Tibial nerve (tissue), 4 donors: ENCODE results near the gene RPS6KA2.

Source experiments
- CTCF ChIP-seq, 5 experiments: fragments of 200-600 bp in 3 of 5; fragments of 450-650 bp in 2 of 5; sonication (generic) in 3 of 5; IDR thresholded peaks; one replicate each; pipeline ENCODE4 v1.5.1; 2016 to 2019; ENCODE audit warnings: antibody characterized with exemption in 5 of 5, mild to moderate bottlenecking in 3 of 5, moderate library complexity in 2 of 5
- EP300 ChIP-seq, 2 donors: sonication (generic); formaldehyde crosslinking; IDR thresholded peaks; one replicate each; pipeline ENCODE4 v1.6.1; 2017; ENCODE audit warnings: antibody characterized with exemption in 2 of 2, mild to moderate bottlenecking in 1 of 2
- POLR2A ChIP-seq, 2 donors: fragments of 450-650 bp; IDR thresholded peaks; one replicate each; pipeline ENCODE4 v1.6.1; 2017; ENCODE audit warnings: antibody characterized with exemption in 2 of 2, mild to moderate bottlenecking in 2 of 2, moderate library complexity in 2 of 2

- no peak for TF ChIP-seq POLR2A (IDR thresholded peaks at IDR 0.05)
- TF ChIP-seq CTCF (IDR thresholded peaks at IDR 0.05): no peak
- peak; percentile 77 to 90 for TF ChIP-seq EP300 (IDR thresholded peaks at IDR 0.05)
Measured at GRCh38 chr6:166598441-166599138, 28.5 kb downstream of the RPS6KA2 start.
